Measurements from ENCODE around the gene SEMA4D.
A peak's percentile ranks its signal among the peaks of the same experiment; 100 is the strongest.

The SEMA4D gene

DNA sequence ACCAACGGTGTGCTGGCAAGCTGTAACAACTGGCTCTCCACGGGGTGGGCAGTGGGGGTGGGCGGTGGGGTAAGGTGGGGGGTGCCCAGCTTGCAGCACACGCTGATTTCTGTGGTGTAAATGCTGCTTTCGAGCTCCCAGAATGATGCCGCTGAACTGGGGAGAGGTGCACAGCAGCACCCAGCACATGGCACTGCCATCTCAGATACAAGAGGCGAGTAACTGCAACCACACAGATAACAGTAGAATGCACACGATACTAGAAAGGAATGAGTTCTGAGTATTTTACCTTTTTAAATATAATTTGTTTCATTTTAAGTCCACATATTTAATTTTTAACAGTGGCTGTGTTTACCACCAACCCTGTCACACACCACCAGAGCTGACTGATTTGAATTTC is 87.9 kb downstream of the SEMA4D start:
- DNase-seq (ENCODE audit: low read depth), result no peak
- TF ChIP-seq, protein P1, sequence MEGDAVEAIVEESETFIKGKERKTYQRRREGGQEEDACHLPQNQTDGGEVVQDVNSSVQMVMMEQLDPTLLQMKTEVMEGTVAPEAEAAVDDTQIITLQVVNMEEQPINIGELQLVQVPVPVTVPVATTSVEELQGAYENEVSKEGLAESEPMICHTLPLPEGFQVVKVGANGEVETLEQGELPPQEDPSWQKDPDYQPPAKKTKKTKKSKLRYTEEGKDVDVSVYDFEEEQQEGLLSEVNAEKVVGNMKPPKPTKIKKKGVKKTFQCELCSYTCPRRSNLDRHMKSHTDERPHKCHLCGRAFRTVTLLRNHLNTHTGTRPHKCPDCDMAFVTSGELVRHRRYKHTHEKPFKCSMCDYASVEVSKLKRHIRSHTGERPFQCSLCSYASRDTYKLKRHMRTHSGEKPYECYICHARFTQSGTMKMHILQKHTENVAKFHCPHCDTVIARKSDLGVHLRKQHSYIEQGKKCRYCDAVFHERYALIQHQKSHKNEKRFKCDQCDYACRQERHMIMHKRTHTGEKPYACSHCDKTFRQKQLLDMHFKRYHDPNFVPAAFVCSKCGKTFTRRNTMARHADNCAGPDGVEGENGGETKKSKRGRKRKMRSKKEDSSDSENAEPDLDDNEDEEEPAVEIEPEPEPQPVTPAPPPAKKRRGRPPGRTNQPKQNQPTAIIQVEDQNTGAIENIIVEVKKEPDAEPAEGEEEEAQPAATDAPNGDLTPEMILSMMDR (IDR thresholded peaks at IDR 0.05; ENCODE audit: low read depth, low read length), result no peak
- H3K4me3 ChIP-seq (ENCODE audit: low read depth, low read length), result no peak overlapping the region

DNA sequence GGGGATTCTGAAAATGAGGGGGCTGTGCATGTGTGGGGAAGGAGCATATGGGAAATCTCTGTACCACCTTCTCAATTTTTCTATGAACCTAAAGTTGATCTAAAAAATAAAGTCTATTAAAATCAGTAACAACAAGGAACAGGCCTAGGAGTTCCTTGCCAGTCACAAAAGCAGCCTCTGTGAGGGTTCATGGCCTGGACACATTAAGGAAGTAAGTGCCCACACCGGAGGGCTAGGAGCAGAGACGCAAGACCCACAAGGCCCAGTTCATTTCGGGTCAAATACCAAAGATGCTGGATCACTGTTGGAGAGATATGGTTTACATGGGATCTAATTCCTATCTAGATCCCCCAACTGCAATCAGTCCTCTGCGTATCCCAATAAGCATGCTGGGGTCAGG is 88.4 kb downstream of the SEMA4D start:
- H3K4me3 ChIP-seq (ENCODE audit: low read depth, low read length), result no peak overlapping the region

DNA sequence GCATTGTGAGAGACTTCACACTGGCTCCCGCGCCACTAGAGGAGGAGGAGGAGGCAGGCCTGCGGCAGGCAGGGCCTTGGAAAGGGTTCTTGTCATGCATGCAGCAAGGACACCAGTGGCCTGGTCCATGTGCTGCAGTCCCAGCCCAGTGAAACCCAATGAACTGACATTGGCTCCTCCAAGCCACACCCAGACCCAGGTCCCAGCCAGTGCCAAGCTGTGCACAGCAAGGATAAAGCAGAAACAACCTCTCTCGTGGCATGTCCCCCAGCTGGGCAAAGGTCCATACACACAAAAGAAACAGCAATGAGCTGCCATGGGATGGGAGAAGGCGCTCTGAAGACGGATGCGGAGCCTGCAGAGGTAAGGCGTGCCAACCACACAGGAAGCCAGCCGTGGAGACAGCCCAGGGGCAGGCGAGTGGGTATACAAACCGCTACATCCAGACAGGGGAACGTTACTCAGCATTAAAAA is 89.2 kb downstream of the SEMA4D start:
- no peak overlapping the region for H3K4me3 ChIP-seq (ENCODE audit: low read depth, low read length)
- TF ChIP-seq, protein P1 (IDR thresholded peaks at IDR 0.05; ENCODE audit: low read depth, low read length), result no peak
- TF ChIP-seq MYC (IDR thresholded peaks at IDR 0.05; ENCODE audit: low read depth, low read length) (no peak), POLR2A (IDR thresholded peaks at IDR 0.05; ENCODE audit: extremely low read depth, insufficient read length) (no peak)
- TF ChIP-seq, protein P2, sequence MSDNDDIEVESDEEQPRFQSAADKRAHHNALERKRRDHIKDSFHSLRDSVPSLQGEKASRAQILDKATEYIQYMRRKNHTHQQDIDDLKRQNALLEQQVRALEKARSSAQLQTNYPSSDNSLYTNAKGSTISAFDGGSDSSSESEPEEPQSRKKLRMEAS (IDR thresholded peaks at IDR 0.05; ENCODE audit: low read depth, low read length), result no peak; the same call in 1 of the 2 replicates
- peak; percentile 61 for DNase-seq (ENCODE audit: low read depth)

More for the DNA sequence above, 88.4 kb downstream of the SEMA4D start:
- TF ChIP-seq MYC (IDR thresholded peaks at IDR 0.05; ENCODE audit: low read depth, low read length), result no peak
- TF ChIP-seq, protein P1 (IDR thresholded peaks at IDR 0.05; ENCODE audit: low read depth, low read length), result no peak
- TF ChIP-seq, protein P2 (IDR thresholded peaks at IDR 0.05; ENCODE audit: low read depth, low read length), result no peak
- TF ChIP-seq POLR2A (IDR thresholded peaks at IDR 0.05; ENCODE audit: extremely low read depth, insufficient read length), result no peak
- DNase-seq (ENCODE audit: low read depth), result no peak

DNA sequence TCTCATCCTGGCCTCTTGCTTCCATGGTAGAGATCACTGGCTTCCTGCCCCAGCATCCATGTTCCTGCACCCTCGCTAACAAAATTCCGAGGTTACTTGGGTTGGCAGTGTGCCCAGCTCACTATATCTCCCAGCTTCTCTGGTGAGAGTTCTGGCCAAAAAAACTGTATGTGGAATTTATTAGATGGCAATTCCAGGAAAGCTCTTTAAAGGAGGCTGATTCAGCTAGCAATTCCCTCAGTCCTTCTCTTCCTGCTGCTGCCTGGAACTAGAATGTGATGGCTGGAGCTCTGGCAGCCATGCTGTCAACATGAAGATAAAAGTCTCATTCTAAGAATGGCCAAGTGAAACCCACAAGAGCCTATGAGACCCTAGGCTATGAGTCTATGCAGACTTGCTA is 90.8 kb downstream of the SEMA4D start:
- no peak overlapping the region for H3K4me3 ChIP-seq (ENCODE audit: low read depth, low read length)
- DNase-seq (ENCODE audit: low read depth), result no peak
- TF ChIP-seq, protein P1 (IDR thresholded peaks at IDR 0.05; ENCODE audit: low read depth, low read length), result no peak
- no peak for TF ChIP-seq MYC (IDR thresholded peaks at IDR 0.05; ENCODE audit: low read depth, low read length)
- TF ChIP-seq, protein P2 (IDR thresholded peaks at IDR 0.05; ENCODE audit: low read depth, low read length), result no peak
- no peak for TF ChIP-seq POLR2A (IDR thresholded peaks at IDR 0.05; ENCODE audit: extremely low read depth, insufficient read length)

DNA sequence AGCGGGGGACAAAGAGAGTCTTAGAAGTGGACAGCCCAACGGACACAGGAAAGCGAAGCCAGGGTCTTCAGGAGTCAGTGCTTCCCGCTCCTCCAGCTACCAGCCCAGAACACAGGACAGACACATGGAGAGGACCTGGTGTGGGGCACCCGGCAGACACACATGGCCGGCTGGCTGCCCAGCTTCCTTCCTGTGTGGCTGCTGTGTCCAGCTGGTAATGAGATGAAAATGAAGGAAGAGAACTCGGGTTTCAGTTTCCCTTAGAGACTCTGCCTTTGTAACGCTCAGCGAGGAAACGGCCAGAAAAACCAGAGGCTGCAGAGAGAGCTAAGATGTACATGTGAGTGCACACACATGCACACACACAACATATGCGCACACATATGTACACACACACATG is 92.1 kb downstream of the SEMA4D start:
- DNase-seq (ENCODE audit: low read depth), result no peak
- no peak for TF ChIP-seq MYC (IDR thresholded peaks at IDR 0.05; ENCODE audit: low read depth, low read length)
- TF ChIP-seq, protein P2 (IDR thresholded peaks at IDR 0.05; ENCODE audit: low read depth, low read length), result no peak
- no peak overlapping the region for H3K4me3 ChIP-seq (ENCODE audit: low read depth, low read length)

DNA sequence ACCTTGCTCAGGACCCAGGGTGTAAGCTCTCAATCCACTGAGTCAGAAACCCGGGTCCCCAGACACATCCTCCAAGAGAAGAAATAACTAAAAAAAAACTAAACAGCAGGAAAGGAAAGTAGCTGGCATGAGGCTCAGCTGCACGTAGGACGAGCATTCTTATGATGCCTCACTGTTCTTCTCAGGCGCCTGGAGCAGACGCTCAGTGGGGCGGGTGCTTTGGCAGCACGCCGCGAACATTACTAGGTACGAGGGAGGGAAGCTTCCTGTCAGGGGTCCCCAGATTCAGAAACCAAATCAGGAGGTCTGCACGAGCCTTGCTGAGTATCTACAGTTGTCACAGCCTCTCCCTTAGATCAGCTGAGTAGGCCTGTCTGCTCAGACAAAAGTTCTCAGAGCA is 93.8 kb downstream of the SEMA4D start:
- H3K4me3 ChIP-seq (ENCODE audit: low read depth, low read length), result no peak overlapping the region
- TF ChIP-seq, protein P1 (IDR thresholded peaks at IDR 0.05; ENCODE audit: low read depth, low read length), result no peak
- TF ChIP-seq, protein P2 (IDR thresholded peaks at IDR 0.05; ENCODE audit: low read depth, low read length), result no peak
- no peak for TF ChIP-seq MYC (IDR thresholded peaks at IDR 0.05; ENCODE audit: low read depth, low read length)
- no peak for TF ChIP-seq POLR2A (IDR thresholded peaks at IDR 0.05; ENCODE audit: extremely low read depth, insufficient read length)
- no peak for DNase-seq (ENCODE audit: low read depth)

All from NB4 (cell line).